HepG2 (cell line): ENCODE data around the gene S100A6. TPM values are rescaled to one million over a fixed set of nuclear protein-coding genes. Genes with fewer than 3 reads are reported as not detected.

Experiments used
- AGO2 ChIP-seq: fragments of 200-400 bp; formaldehyde crosslinking; optimal IDR thresholded peaks from 2 replicates; pipeline ENCODE3; 2017; ENCODE audit warnings: mild to moderate bottlenecking, low read depth, low read length, moderate library complexity
- GFI1 ChIP-seq: sonication (generic); formaldehyde crosslinking; IDR thresholded peaks from 2 replicates; pipeline ENCODE4 v1.5.0; 2020; ENCODE audit warnings: missing genetic modification reagents, mild to moderate bottlenecking, borderline replicate concordance
- HOXA3 ChIP-seq: sonication (generic); formaldehyde crosslinking; IDR thresholded peaks from 2 replicates; pipeline ENCODE4 v1.5.0; 2020; ENCODE audit warnings: missing genetic modification reagents
- HOXD1 ChIP-seq: sonication (generic); formaldehyde crosslinking; IDR thresholded peaks from 2 replicates; pipeline ENCODE4 v1.5.0; 2020; ENCODE audit warnings: missing genetic modification reagents
- KDM4B ChIP-seq: sonication (generic); formaldehyde crosslinking; IDR thresholded peaks from 2 replicates; pipeline ENCODE4 v1.4.0; 2020; ENCODE audit warnings: missing genetic modification reagents
- KDM6A ChIP-seq: IDR thresholded peaks from 2 replicates; pipeline ENCODE4 v1.6.1; 2016; ENCODE audit warnings: low read depth
- MIXL1 ChIP-seq: IDR thresholded peaks from 2 replicates; pipeline ENCODE4 v1.6.1; 2016
- ZC3H4 ChIP-seq: sonication (generic); formaldehyde crosslinking; IDR thresholded peaks from 2 replicates; pipeline ENCODE4 v1.4.0; 2020; ENCODE audit warnings: missing genetic modification reagents, borderline replicate concordance
- ZMYM3 ChIP-seq: sonication (generic); formaldehyde crosslinking; IDR thresholded peaks from 2 replicates; pipeline ENCODE4 v1.5.1; 2020; ENCODE audit warnings: mild to moderate bottlenecking, missing genetic modification reagents
- ZNF614 ChIP-seq: IDR thresholded peaks from 2 replicates; pipeline ENCODE4 v1.6.1; 2018; ENCODE audit warnings: missing biosample characterization, missing genetic modification reagents, inconsistent platforms, borderline replicate concordance
- ZNF629 ChIP-seq: sonication (generic); formaldehyde crosslinking; conservative IDR thresholded peaks from 2 replicates; pipeline ENCODE4 v1.5.0; 2020; ENCODE audit warnings: missing genetic modification reagents
- polyA plus RNA-seq, 8 experiments: library from polyadenylated mRNA; depleted of rRNA in 3 of 8; stranded (reverse) in 7 of 8; unstranded in 1 of 8; fragments of >200 nt; fragmentation: Illumina TruSeq in 4 of 8; extraction: Trizol in 4 of 8; gene quantifications; 2 replicates each; pipeline versions ENCODE4 v1.2.1 to v1.2.3, GENCODE V29; 2011 to 2016; ENCODE audit warnings: low read depth in 4 of 8, missing spikeins in 1 of 8, mixed read lengths in 1 of 8; ENCODE audit not compliant: insufficient read depth in 1 of 8
- total RNA-seq, 5 experiments: library from RNA; depleted of rRNA; stranded (reverse); fragments of >200 nt; fragmentation: Illumina TruSeq; extraction: Trizol; gene quantifications; 2 replicates each; pipeline ENCODE4 v1.2.3, GENCODE V29; 2016; ENCODE audit warnings: low read depth in 1 of 5
- TF ChIP-seq, protein P1 (sequence below): sonication (generic); formaldehyde crosslinking; IDR thresholded peaks from 2 replicates; pipeline ENCODE4 v1.4.0; 2020; ENCODE audit warnings: low read depth, missing genetic modification reagents
- TF ChIP-seq, protein P2 (sequence below): sonication (generic); formaldehyde crosslinking; IDR thresholded peaks from 2 replicates; pipeline ENCODE4 v1.8.0; 2022; ENCODE audit warnings: low read depth, missing genetic modification reagents
- TF ChIP-seq, protein P3 (sequence below): IDR thresholded peaks from 2 replicates; pipeline ENCODE4 v1.6.1; 2016; ENCODE audit warnings: missing compliant biosample characterization, missing genetic modification reagents, borderline replicate concordance
- TF ChIP-seq, protein P4 (sequence below): sonication (generic); formaldehyde crosslinking; IDR thresholded peaks from 2 replicates; pipeline ENCODE4 v1.5.0; 2020; ENCODE audit warnings: mild to moderate bottlenecking, missing genetic modification reagents
- TF ChIP-seq, protein P5 (sequence below): IDR thresholded peaks from 2 replicates; pipeline ENCODE4 v1.6.1; 2016; ENCODE audit warnings: low read depth, control low read depth
- TF ChIP-seq, protein P6 (sequence below): sonication (generic); formaldehyde crosslinking; IDR thresholded peaks from 2 replicates; pipeline ENCODE4 v1.8.1; 2023; ENCODE audit warnings: missing genetic modification reagents, inconsistent platforms, borderline replicate concordance

S100A6 gene
- total and polyA plus RNA-seq, 2 of the 13 experiments (the other 11 are each of a cell fraction or from before 2014, with no cell fraction given): 72.9 to 85.0 TPM

DNA sequence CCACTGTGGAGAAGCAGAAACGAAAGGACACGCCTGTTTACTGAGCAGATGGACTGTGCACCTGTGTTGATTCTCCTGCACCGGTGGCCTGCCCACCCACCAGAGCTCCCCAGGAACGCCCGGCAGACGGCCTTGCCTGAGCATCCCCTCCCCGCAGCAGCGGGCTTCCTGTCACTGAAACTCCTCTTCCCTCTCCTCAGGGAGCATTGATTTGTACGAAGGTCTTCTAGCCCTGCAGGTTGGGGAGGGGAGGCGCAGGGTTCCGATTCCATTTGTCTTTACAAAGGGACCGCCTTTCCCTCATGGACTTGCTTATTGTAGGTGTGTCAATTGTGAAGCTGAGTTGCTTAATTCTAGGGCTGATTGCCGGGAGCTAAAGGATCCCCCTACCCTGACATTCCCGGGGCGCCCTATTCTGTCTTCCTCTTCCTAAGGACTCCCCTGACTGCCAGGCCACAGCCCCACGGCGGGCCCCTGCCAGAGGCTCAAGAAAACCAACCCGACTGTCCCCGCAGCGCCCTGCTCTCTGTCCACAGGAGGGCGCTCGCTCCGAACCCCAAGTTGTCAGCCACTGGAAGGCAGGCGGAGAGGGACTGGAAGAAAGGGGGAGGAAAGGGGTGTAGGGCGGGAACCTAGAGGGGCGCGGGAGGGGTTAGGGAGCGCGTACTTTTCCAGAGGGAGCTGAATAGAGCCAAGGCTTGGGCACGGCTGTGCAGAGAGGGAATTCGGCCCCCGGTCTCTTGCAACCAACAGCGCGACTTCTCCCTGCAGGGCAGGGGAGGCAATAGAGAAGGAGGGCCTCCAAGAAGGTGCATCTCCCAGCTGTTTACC is 2.8 kb downstream of the S100A6 start (continued):
- 0 out of 2 replicates have a peak, but pooled peaks have one; percentile 32 for TF ChIP-seq MIXL1 (CRISPR knock-in tag)
- TF ChIP-seq KDM6A (CRISPR knock-in tag): peak; percentile 53; the same call in 1 of the 2 replicates
- TF ChIP-seq ZMYM3 (CRISPR knock-in tag): no peak
- no peak for TF ChIP-seq ZNF629
- peak; percentile 7; the same call in 1 of the 2 replicates for TF ChIP-seq HOXA3 (CRISPR knock-in tag)
- TF ChIP-seq, protein P1, sequence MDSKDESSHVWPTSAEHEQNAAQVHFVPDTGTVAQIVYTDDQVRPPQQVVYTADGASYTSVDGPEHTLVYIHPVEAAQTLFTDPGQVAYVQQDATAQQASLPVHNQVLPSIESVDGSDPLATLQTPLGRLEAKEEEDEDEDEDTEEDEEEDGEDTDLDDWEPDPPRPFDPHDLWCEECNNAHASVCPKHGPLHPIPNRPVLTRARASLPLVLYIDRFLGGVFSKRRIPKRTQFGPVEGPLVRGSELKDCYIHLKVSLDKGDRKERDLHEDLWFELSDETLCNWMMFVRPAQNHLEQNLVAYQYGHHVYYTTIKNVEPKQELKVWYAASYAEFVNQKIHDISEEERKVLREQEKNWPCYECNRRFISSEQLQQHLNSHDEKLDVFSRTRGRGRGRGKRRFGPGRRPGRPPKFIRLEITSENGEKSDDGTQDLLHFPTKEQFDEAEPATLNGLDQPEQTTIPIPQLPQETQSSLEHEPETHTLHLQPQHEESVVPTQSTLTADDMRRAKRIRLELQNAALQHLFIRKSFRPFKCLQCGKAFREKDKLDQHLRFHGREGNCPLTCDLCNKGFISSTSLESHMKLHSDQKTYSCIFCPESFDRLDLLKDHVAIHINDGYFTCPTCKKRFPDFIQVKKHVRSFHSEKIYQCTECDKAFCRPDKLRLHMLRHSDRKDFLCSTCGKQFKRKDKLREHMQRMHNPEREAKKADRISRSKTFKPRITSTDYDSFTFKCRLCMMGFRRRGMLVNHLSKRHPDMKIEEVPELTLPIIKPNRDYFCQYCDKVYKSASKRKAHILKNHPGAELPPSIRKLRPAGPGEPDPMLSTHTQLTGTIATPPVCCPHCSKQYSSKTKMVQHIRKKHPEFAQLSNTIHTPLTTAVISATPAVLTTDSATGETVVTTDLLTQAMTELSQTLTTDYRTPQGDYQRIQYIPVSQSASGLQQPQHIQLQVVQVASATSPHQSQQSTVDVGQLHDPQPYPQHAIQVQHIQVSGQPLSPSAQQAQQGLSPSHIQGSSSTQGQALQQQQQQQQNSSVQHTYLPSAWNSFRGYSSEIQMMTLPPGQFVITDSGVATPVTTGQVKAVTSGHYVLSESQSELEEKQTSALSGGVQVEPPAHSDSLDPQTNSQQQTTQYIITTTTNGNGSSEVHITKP (CRISPR knock-in tag): no peak
- TF ChIP-seq, protein P2, sequence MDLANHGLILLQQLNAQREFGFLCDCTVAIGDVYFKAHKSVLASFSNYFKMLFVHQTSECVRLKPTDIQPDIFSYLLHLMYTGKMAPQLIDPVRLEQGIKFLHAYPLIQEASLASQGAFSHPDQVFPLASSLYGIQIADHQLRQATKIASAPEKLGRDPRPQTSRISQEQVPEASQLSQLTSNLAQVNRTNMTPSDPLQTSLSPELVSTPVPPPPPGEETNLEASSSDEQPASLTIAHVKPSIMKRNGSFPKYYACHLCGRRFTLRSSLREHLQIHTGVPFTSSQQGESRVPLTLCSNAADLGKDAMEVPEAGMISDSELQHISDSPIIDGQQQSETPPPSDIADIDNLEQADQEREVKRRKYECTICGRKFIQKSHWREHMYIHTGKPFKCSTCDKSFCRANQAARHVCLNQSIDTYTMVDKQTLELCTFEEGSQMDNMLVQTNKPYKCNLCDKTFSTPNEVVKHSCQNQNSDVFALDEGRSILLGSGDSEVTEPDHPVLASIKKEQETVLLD (CRISPR knock-in tag): no peak
- TF ChIP-seq ZC3H4 (CRISPR knock-in tag): no peak
- no peak for TF ChIP-seq HOXD1 (CRISPR knock-in tag)
- no peak for TF ChIP-seq AGO2
- TF ChIP-seq, protein P3, sequence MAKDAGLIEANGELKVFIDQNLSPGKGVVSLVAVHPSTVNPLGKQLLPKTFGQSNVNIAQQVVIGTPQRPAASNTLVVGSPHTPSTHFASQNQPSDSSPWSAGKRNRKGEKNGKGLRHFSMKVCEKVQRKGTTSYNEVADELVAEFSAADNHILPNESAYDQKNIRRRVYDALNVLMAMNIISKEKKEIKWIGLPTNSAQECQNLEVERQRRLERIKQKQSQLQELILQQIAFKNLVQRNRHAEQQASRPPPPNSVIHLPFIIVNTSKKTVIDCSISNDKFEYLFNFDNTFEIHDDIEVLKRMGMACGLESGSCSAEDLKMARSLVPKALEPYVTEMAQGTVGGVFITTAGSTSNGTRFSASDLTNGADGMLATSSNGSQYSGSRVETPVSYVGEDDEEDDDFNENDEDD (CRISPR knock-in tag): 0 out of 2 replicates have a peak, but pooled peaks have one; percentile 0
- TF ChIP-seq, protein P4, sequence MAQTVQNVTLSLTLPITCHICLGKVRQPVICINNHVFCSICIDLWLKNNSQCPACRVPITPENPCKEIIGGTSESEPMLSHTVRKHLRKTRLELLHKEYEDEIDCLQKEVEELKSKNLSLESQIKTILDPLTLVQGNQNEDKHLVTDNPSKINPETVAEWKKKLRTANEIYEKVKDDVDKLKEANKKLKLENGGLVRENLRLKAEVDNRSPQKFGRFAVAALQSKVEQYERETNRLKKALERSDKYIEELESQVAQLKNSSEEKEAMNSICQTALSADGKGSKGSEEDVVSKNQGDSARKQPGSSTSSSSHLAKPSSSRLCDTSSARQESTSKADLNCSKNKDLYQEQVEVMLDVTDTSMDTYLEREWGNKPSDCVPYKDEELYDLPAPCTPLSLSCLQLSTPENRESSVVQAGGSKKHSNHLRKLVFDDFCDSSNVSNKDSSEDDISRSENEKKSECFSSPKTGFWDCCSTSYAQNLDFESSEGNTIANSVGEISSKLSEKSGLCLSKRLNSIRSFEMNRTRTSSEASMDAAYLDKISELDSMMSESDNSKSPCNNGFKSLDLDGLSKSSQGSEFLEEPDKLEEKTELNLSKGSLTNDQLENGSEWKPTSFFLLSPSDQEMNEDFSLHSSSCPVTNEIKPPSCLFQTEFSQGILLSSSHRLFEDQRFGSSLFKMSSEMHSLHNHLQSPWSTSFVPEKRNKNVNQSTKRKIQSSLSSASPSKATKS (CRISPR knock-in tag): no peak
- TF ChIP-seq ZNF614 (CRISPR knock-in tag): peak; percentile 33; the same call in 1 of the 2 replicates
- TF ChIP-seq, protein P5, sequence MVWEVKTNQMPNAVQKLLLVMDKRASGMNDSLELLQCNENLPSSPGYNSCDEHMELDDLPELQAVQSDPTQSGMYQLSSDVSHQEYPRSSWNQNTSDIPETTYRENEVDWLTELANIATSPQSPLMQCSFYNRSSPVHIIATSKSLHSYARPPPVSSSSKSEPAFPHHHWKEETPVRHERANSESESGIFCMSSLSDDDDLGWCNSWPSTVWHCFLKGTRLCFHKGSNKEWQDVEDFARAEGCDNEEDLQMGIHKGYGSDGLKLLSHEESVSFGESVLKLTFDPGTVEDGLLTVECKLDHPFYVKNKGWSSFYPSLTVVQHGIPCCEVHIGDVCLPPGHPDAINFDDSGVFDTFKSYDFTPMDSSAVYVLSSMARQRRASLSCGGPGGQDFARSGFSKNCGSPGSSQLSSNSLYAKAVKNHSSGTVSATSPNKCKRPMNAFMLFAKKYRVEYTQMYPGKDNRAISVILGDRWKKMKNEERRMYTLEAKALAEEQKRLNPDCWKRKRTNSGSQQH (CRISPR knock-in tag): no peak
- peak; percentile 79 for TF ChIP-seq GFI1 (CRISPR knock-in tag)
- TF ChIP-seq KDM4B: no peak
- TF ChIP-seq, protein P6, sequence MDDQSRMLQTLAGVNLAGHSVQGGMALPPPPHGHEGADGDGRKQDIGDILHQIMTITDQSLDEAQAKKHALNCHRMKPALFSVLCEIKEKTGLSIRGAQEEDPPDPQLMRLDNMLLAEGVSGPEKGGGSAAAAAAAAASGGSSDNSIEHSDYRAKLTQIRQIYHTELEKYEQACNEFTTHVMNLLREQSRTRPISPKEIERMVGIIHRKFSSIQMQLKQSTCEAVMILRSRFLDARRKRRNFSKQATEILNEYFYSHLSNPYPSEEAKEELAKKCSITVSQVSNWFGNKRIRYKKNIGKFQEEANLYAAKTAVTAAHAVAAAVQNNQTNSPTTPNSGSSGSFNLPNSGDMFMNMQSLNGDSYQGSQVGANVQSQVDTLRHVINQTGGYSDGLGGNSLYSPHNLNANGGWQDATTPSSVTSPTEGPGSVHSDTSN (CRISPR knock-in tag): no peak
